Stimulated activated CD4-positive, alpha-beta T cell treated with anti-CD3 and anti-CD28 coated beads, TNF-alpha, amount 100 ng/mL, for 48 hours (primary cell): ENCODE data around the gene CYBA.

Experiments used
- DNase-seq, 3 donors: peaks; one replicate each; pipeline ENCODE4 v3.0.0-alpha.2; 2020; ENCODE audit warnings: low read depth in 3 of 3

The CYBA gene

DNA sequence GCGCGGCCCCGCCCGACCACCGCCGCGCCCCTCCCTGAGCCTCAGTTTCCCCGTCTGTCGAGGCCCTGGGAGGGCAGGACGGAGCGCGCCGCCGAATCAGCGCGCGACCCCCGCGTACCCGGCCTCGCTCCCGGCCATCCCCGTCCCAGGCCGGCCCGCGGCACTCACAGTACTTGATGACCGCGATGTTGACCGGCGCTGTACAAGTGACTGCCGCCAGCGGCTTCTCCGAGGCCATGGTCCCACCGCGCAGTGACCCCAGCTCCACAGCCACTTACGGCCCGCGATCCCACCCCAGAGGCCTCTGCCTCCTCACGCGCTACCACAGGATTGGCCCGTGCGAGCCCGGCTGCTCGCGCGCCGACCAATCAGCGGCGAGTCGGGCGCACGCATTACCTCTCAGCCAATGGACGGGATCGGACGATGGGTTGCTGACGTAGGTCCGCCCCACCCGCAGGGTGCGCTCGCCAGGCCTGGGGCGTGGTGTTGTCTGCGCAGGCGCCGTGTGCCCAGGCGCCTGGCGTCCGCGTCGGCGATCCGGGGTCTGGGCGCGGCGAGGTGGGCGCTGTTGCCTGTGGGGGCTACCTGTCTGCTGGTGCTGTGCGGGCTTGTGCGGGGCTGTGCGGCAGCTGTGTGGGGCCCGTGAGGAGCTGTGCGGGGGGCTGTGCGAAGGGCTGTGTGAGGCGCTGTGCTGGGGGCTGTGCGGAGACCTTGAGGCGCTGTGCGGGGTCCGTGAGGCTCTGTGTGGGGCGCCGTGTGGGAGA lies 12.2 kb upstream of the CYBA start, which contains the start of gene MVD:
TSS of gene MVD (minus strand) at position 249 of the 764 bp plus-strand sequence. CDS start at position 238, 11 bp downstream.
- peak; percentile 89 to 94 (median 93) for DNase-seq

DNA sequence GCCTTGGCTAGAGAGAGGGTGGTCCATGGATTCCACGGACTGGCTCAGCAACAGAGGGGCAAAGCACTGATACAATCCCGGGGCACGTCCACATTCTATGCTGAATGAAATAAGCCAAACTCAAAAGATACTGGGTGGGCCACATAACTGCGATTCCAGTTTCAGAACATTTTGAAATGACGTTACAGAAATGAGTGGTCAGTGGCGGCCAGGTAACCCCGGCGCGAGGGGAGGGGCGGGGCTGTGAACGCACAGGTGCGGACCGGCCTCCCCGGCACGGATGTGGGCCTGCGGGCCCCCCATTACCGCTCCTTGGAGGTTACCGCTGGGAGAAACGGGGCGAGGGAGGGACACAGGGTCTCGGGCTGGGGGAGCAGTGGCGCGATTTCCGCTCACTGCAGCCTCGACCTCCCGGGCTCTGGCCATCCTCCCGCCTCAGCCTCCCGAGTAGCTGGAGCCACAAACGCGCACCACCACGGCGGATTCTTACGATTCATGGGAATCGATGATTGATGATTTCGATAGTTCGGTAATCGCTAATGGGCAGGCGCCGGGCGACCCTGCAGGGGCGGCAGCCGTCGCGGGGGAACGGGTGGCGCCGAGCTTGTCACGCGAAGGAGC lies 11.5 kb upstream of the CYBA start:
- no peak for DNase-seq

DNA sequence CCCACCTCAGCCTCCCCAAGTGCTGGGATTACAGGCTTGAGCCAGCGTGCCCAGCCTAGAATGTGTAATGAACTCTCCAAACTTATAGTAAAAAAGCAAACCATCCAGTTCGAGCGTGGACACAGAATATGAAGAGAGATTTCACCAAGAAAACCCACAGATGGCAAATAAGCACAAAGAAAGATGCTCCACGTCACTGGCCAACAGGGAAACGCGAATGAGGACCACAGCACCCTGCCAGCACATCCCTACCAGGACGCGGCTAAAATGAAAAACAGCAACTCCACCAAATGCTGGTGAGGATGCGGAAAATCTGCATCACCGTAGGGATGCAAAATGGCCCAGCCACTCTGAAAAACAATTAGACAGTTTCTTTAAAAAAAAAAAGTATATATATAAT lies 10.6 kb upstream of the CYBA start:
- DNase-seq: no peak

DNA sequence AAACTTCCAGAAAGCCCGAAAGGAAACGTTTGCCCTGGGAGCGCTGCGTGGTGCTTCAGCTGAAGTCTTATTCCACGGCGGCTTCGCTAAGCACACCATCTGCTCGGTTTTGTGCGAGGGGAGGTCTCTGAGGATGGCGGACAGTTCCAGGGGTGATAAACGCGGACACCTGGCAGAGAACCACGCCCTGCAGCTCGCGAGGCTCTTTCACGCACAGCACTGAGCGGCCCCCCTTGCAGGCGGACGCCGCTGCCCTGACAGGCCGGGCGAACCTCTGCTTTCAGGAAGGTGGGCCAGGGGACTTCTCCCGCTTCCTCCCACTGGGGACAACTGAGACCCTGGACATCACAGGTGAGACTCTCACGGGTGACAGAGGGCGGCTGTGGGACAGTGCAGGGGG lies 8.3 kb upstream of the CYBA start:
- no peak for DNase-seq

DNA sequence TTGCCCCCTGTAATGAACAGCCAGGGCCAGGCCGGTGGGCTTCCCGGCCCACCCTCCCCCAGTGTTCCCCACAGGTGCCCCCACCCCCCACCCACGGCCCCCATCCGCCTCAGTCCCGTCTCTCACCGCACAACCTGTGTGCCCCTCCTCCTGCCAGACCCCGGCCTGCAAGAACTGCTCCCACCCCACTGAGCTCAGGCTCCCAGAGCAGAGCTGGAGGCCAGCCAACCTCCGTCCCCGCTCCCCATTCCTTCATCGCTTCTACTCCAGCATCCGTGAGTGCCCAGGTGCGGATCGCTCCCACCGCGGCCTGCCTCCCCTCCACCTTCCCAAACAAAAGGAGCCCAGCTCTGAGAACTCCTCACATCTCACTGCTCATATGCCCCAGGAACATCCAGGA lies 7.9 kb upstream of the CYBA start:
- DNase-seq: no peak

DNA sequence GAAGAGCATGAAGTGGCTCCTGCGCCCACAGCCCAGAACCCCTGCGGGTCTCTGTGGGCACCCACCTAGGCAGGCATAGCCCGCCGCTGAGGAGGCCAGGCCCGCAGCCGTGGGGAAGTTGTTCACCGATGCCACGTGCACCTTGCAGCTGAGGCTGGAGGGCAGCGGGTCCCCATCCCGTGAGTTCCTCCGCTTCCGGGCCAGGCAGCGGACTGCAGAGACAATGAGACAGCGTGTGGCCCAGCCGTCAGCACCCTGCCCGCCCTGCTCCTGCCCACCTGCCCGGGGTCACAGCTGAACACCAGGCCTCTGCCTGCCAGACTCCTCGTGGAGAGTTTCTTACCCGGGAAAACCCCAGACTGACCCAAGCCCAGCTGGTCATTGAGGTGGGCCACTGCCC lies 6.5 kb upstream of the CYBA start:
- DNase-seq: no peak

DNA sequence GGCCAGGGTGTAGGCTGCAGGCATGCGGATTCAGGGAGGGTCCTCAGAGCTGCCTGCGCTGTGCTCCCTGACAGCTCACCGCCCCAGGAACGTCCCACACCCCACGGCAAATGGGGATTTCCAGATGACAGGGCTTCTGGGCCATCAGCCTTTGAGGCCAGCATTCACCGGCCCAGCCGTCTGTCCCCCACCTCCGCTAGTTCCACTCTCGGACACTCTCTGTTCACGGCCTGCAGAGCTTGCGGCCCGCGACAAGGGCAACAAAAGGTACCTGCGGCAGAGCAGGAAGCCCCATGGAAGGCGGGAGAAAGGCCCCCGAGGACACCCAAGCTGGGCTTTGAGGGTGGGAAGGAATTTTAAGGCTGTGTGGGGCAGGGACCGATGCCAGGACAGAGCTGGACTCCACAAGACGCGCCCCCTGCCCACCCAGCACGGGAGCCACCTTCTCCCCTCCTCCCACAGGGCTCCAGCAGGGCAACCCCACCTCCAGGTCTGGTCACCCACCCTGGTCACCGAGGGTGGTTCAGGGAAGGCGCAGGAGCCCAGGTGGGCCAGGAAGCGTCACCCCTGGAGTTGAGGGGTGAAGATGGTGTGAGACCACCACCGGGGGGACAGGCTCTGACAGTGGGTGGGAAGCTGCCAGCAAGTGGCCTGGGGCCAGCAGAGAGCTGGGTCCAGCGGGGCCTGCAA lies 5.6 kb upstream of the CYBA start:
- no peak for DNase-seq

DNA sequence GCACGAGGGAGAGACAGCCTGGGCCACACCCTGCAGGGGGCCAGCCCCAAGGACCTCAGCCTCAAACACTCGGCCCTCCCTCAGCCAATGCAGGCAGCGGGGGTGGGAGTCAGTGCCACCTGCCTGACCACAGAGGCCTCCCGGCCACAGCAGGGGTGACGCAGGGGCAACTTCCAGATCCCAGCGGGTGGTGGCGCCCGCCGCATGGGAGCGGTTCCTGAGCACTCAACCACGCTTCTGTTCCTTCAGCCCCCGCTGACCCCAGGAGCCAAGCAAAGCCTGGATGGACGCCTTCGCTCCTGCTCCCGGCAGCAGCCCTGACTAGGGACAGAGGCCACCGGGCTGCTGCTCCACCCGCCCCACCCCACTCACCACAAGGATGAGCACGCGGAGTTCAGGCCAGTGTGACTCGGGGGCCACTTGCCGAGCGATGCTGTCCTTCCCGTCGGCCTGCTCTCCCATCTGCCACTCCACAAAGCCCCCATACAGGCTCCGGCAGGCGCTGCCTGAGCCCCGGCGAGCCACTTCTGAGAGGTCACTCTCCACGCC lies 5.0 kb upstream of the CYBA start:
- no peak for DNase-seq

DNA sequence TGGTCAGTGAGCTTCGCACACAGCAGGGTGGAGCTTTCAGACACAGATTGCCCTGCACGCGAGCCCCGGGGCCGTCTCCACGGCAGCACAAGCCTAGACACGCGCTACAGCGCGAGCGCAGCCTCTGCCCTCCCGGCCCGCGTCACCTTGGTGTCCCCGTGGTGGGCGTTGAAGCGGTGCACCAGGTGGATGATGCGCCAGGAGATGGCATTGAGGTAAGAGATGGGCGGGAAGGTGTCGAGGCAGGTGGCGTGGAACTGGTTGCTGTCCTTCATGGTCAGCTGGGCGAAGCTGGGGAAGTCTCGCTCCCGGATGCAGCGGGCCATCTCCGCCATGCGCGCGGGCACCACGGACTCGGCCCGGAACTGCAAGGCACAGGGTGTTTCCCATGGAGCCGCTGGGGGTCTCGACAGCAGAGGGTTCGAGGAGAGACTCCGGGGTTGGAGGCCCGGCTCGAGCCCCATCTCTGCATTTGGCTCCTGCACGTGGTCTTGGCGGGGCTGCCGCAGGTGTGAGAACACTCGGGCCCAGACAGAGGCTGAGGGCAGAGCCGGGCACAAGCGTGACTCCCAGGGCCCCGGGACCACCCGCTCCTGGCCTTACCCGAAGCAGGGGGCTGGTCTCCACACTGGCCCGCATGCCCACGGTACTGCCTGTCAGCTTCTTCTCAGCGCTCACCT lies 4.3 kb upstream of the CYBA start:
- no peak for DNase-seq

DNA sequence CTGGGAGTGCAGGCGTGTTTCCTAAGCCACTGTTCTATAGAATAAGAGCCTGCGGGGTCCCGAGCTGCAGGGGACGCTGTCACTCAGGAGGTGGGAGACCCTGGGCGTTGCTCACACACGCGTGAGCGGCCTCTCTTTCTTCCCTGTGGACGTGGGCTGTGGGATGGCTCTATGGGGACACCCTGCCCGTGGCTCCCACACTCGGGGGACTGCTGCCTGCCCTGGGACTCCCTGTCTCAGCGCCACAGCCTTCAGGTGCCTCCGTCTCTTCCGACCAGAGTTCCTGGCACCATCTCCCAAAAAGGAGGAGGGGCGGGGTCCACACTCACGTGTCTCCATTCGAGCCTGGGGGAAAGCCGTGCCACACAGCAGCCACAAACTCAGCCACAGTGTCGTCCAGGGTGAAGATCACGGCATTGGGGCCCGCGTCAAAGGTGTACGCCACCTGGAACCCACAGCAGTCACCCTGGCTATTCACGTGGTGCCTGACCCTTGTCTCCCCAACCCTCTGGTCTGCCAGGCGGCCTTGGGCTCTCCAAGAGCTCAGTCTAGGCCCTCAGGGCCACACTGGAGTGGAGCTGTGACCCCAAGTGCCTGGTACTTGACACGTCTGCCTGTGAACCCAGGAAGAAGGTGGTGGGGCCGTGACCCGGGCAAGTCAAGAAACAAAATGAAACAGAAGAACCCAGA lies 3.7 kb upstream of the CYBA start:
- no peak for DNase-seq

DNA sequence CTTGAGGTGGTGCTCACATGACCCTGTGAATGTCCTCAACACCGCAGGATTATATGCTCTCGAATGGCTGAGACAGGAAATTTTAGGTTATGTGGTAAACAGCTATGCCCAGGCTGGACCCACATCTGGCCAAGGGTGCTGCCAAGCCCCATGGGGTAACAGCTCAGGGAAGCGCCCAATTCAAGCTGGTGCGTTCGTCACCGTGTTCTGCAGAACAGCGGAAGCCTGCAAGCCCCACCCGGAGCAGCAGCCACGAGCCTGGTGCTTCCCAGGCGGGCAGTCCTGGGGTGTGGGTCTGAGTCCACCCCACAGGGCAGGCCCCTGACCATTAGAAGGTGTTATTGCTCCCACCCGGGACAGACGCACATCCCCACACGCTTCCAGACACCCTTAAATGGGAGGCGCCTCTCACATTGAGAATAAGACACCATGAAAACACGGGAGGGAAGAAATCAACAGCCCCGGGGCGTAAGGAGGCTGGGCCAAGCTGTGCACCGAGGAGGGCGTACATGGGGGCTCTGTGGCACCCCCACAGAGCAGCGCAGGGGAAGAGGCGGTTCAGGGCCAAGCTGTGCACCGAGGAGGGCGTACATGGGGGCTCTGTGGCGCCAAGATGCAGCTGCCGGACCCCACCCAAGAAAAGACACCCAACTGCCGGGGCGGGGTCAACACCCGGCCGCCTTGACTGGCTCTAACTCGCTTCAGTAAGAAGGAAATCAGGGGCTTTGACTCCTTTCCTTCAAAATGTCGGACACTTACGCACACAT lies 2.9 kb upstream of the CYBA start:
- no peak for DNase-seq

DNA sequence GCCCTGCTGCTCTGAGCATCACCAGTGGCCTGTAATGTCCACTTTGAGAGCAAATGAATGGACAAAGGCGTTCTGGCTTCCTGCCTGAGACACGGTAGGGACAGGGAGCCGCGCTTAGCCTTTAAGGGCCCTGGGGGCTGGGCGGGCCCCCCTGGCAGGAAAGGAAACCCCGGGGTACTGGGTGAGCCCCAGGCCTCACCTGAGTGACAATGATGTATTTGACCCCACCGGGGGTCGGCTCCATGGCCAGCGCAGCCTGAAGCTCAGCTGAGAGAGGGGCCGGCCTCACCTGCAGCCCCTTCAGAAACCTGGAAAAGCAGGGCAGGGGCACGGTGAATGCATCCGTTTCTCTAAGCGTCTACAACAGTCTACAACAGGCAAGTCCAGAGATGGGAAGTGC lies 2.2 kb upstream of the CYBA start:
- no peak for DNase-seq

DNA sequence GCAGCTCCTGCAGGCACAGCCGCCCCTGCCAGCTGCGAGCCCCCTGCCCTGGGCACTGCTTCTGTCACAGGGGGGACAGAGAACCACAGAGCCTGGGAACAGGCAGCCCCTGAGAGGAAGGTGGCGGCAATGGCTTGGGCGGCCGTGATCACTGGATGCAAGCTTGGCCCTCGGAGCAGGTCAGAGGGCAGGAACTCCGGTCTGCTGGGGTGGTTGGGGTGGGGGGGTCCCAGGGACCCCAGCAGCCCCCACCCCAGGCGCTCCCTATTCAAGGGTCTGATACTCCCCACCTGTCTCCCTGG lies 1.9 kb upstream of the CYBA start:
- DNase-seq: no peak

DNA sequence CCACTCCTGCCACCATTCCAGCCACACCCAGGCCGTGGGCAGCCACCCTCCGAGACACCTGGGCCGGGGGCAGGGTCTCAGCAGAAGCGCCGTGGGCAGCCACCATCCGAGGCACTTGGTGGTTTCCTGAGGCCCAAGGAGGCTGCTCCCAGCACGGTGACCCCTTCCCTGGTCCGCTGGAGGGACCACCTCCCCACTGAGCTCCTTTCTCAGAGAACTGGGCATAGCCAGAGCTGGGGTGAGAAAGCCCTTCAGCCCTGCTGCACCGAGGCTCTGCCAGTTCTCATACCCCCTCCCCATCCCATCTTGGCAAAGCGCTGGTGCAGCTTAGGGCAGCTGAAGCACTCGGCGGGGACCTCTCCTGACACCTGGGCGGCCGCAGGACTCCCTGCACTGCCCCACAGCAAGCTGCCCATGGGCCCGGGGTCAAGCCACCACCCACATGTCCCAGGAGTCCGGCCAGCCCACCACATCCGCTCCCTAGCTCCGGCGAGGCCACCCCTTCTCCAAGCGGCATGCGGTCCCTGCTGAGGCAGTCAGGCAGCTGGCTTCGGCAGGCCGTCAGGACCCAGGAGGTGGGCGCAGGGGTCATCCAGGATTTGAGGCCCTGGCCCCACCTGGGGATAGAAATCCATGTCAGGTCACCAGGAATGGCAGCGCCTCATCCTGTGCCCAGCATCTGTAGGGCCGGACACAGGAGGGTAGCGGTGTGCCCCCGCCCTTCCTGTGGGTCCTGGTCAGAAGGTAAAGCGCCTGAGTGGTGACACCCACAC lies 1.3 kb upstream of the CYBA start:
- no peak for DNase-seq

DNA sequence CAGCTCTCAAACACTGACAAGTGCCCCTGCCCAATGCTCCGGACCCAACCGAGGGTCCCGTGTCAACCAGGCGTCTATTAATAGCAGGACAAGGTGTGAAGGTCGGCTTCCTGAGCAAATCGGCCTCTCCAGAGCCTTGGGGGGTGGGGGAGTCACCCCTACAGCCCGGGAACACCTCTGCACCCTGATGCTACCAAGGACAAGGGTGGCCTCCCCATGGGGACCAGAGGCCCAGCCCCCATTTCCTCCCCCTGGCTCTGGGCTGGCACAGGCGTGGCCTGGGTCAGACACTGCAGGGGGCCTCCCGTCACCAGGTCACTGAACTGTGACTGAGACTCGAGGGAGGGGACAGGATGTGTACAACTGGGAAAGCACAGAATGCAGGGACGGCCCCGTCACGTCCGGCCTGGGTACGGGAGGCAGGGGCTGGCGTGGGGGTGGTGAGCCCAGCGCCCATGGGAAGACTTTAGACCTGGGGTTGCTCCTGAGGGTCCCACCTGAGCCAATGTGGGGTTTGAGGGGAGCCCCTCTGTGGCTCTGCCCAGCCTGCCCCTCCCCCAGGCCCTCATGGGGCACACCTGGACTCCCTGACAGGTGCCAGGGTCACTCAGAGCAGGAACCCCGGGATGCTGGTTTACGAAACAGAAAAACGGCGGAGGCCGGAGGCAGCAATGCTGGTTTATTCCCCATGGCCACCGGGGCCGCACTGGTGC lies 579 bp upstream of the CYBA start:
- DNase-seq: peak; percentile 56 to 76 (median 71)

DNA sequence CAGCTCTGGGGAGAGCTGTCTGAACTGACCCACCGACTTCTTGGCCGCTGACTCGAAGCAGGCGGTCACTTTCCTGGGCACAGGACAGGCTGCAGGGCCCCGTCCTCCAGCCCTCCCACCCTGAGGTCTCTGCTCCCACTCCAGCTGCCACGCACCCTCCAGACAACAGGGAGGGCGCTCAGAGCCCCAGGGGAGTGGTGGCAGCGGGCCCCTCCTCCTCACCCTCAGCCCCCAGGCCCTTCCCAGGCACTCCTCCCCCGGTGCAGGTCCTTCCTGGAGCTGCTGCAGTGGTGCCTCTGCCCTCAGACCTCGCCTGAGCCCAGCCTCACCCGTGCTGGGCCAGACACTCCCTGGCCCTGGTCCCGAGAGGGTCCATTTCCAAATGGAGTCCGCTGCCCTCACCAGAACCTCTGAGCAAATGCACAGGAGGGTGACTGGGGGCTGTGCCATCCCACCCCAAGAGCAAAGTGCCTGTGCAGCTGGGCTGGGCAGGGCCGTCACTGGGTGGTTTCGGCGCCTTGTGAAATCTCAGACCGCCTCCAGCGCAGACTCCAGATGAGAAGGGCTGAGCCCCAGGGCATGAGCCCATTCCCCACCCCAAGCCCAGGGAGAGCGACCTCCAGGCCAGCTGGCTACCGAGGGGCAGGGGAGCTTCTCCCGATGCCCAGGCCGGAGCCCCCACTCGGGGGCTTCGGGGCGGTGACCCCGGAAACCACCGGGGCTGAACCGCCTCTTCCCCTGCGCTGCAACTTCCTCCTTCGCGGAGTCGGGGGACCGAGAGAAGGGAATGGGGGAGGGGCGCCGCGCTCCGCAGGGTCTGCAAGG lies 717 bp downstream of the CYBA start:
- DNase-seq: no peak

DNA sequence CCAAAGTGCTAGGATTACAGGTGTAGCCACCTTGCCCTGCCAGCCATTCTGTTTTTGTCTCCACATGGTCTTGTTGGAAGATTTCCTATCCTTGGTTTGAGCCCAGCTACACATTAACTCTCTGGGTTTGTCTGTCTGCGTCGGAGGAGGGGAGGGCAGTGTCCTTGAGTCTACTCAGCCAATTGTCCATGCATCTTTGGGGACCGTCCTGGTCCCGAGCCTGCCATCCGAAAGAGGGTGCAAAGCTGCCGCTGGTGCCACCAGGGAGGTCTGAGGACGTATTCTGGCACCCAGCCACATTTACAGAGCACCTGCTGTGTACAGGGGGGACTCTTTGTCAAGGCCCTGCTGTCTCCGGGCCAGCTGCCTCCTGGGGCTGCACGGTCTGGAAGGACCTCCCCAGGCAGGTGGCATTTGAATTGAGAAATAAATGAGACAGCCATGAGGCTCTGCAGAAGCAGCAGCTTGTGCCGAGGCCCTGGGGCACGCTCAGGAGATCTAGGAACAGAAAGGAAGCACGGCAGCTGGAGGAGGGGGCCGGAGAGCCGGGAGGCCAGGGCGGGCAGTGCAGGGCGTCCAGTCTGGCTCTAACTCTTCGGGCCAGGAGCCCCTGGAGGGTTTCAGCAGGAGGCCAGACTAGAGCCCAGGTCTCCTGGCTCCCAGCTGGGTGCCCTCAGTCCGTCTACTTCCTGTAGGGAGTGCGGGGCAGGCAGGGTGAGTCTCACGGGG lies 1.5 kb downstream of the CYBA start:
- DNase-seq: no peak
